GM12878 (cell line): ENCODE measurements around the gene IL22RA2.

Source experiments
- BCLAF1 ChIP-seq: fragments of 450-650 bp; IDR thresholded peaks from 2 replicates; pipeline ENCODE4 v1.6.1; 2017; ENCODE audit warnings: antibody characterized with exemption, mild to moderate bottlenecking, moderate library complexity
- DPF2 ChIP-seq: fragments of 450-650 bp; IDR thresholded peaks from 2 replicates; pipeline ENCODE4 v1.6.1; 2017; ENCODE audit warnings: mild to moderate bottlenecking
- EP300 ChIP-seq, 2 experiments: fragments of 150-350 bp in 1 of 2; IDR thresholded peaks; 2 replicates each; pipeline ENCODE4 v1.6.1; 2011 to 2012; ENCODE audit warnings: low read depth in 2 of 2, low read length in 2 of 2, borderline replicate concordance in 1 of 2, improper control_type of control experiment in 1 of 2, inconsistent platforms in 1 of 2; ENCODE audit not compliant: control insufficient read depth in 1 of 2
- FOS ChIP-seq: IDR thresholded peaks from 3 replicates; pipeline ENCODE4 v1.6.1; 2011; ENCODE audit warnings: borderline replicate concordance; ENCODE audit not compliant: insufficient read length; ENCODE audit errors: extremely low read depth
- MAX ChIP-seq: IDR thresholded peaks from 2 replicates; pipeline ENCODE4 v1.6.1; 2012; ENCODE audit warnings: low read depth, low read length, improper control_type of control experiment
- RAD21 ChIP-seq: IDR thresholded peaks from 2 replicates; pipeline ENCODE4 v1.6.1; 2011; ENCODE audit warnings: mild to moderate bottlenecking, low read depth, low read length, moderate library complexity; ENCODE audit not compliant: insufficient read depth
- SREBF2 ChIP-seq: IDR thresholded peaks from 2 replicates; pipeline ENCODE4 v1.6.1; 2012; ENCODE audit warnings: mild to moderate bottlenecking, low read length
- TCF12 ChIP-seq: IDR thresholded peaks from 2 replicates; pipeline ENCODE4 v1.6.1; 2011; ENCODE audit warnings: low read depth, mild to moderate bottlenecking, low read length
- YY1 ChIP-seq: IDR thresholded peaks from 2 replicates; pipeline ENCODE4 v1.6.1; 2011; ENCODE audit warnings: low read depth, mild to moderate bottlenecking, low read length
- ZSCAN29 ChIP-seq: fragments of 450-650 bp; IDR thresholded peaks from 2 replicates; pipeline ENCODE4 v1.6.1; 2017; ENCODE audit warnings: mild to moderate bottlenecking, moderate library complexity

GRCh38 chr6:137216106-137216505 lies 42.7 kb upstream of the IL22RA2 start:
- TF ChIP-seq YY1 (no peak), DPF2 (no peak), BCLAF1 (no peak), ZSCAN29 (no peak), EP300 (IDR thresholded peaks at IDR 0.05; ENCODE audit: borderline replicate concordance in 1 of 2, control insufficient read depth in 1 of 2, low read depth in 2 of 2, low read length in 2 of 2) (no peak), TCF12 (no peak), SREBF2 (no peak), RAD21 (no peak), FOS (no peak), MAX (no peak)
